ENCODE measurements around the gene ASGR2.

DNA sequence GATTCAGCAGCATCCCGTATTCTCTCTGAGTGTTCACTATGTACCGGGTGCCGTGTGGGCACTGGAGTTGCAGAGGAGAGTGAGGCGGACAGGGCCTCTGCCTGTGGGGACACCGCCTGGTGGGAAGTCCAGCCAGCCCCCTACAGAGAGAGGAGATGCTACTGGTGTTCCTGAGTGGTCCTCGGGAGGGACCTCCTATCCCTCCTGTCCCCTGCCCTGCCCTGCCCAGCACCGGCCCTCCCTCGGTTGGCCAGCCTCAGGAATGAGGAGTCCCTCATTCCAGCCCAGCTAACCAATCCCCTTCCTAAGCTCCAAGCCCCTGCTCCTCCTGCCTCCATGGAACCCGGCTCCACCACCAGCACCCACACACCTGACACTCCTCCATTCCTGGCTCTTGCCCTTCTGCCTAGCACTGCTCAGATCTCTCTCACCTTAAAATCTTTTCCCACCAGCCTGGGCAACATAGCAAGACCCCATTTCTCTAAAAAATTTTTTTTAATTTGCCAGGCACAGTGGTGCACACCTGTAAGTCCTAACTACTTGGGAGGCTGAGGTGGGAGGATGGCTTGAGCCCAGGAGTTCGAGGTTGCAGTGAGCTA lies 2.0 kb downstream of the ASGR2 start:
- TF ChIP-seq CTCF (IDR thresholded peaks at IDR 0.05) (no peak), POLR2A (IDR thresholded peaks at IDR 0.05) (no peak)
